Vagina (tissue), 2 donors: Measurements from ENCODE around the gene SLC6A16. TPM values are rescaled to one million over a fixed set of nuclear protein-coding genes. Genes with fewer than 3 reads are reported as not detected.

Experiments used
- DNase-seq, 2 donors: peaks; one replicate each; pipeline ENCODE4 v3.0.0-alpha.2; 2017; ENCODE audit errors: extremely low spot score in 2 of 2
- H3K27ac ChIP-seq: fragments of 200-600 bp; sonication (generic); one replicate; pipeline ENCODE4 v1.5.1; 2019
- H3K27me3 ChIP-seq: fragments of 200-600 bp; sonication (generic); one replicate; pipeline ENCODE4 v1.5.1; 2019
- H3K36me3 ChIP-seq, 2 donors: fragments of 200-600 bp; sonication (generic); one replicate each; pipeline ENCODE4 v1.5.1; 2017 to 2019
- H3K4me1 ChIP-seq: fragments of 200-600 bp; sonication (generic); one replicate; pipeline ENCODE4 v1.5.1; 2019
- H3K4me3 ChIP-seq, 2 donors: fragments of 200-600 bp; sonication (generic); 1 replicate in 1 of 2; 2 replicates in 1 of 2; pipeline ENCODE4 v1.5.1; 2016 to 2019
- H3K9me3 ChIP-seq: fragments of 200-600 bp; sonication (generic); one replicate; pipeline ENCODE4 v1.5.1; 2019
- POLR2A ChIP-seq, 2 donors: fragments of 450-650 bp; IDR thresholded peaks; one replicate each; pipeline ENCODE4 v1.6.1; 2017; ENCODE audit warnings: antibody characterized with exemption in 2 of 2, mild to moderate bottlenecking in 2 of 2, moderate library complexity in 2 of 2
- POLR2AphosphoS5 ChIP-seq, 2 donors: sonication (generic); formaldehyde crosslinking; IDR thresholded peaks; one replicate each; pipeline ENCODE4 v1.9.0; 2017; ENCODE audit warnings: antibody characterized with exemption in 2 of 2, mild to moderate bottlenecking in 2 of 2, low read depth in 1 of 2; ENCODE audit not compliant: insufficient read depth in 1 of 2
- intact Hi-C: fragments of 100-400 bp; cut with DNase I; formaldehyde crosslinking; loops from one replicate; pipeline ENCODE4 v1.15.1; 2023
- total RNA-seq: library from RNA; depleted of rRNA; stranded (reverse); fragments of >200 nt; gene quantifications from one replicate; pipeline ENCODE4 v1.2.3, GENCODE V29; 2016
- TF ChIP-seq, protein P1 (sequence below), 3 experiments: fragments of 450-650 bp in 2 of 3; fragments of 200-600 bp in 1 of 3; sonication (generic) in 1 of 3; IDR thresholded peaks; one replicate each; pipeline ENCODE4 v1.5.1; 2017 to 2019; ENCODE audit warnings: antibody characterized with exemption in 3 of 3, mild to moderate bottlenecking in 2 of 3, moderate library complexity in 2 of 3

SLC6A16 gene
- total RNA-seq, 1 donor from 2014 or later: 2.5 TPM

DNA sequence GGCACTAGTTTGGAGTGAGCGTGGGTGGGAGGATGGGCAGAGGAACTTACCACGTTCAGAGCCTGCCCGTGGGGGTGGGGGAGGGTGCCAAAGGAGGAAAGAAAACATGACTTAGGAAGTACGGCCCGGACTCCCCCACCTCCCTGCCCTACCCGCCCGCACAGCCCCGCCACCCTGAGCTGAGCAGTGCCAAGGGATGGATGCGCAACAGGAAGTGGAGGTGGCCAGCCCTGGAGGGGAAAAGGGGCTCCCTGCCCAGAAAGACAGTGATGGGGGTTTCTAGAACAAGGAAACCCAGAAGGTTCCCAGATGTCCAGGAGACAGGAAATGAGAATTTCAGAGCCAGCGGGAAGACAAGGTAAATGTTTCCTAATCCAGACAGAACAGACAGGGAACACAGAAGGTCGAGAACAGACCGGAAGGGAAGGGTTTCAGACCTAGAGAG is 30.9 kb upstream of the SLC6A16 start:
- Histone ChIP-seq H3K36me3 (peaks cover 0 to 37% of the 10 kb centered on the region in 2 donors), H3K27me3 (no peaks in the 10 kb centered on the region), H3K27ac (no peak overlapping the region), H3K4me1 (peaks cover 30% of the 10 kb centered on the region), H3K9me3 (no peaks in the 10 kb centered on the region), H3K4me3 (no peak overlapping the region)
- no peak for DNase-seq
- intact Hi-C loops: no loop called here
- TF ChIP-seq POLR2A (IDR thresholded peaks at IDR 0.05): no peak
- no peak for TF ChIP-seq POLR2AphosphoS5 (IDR thresholded peaks at IDR 0.05; ENCODE audit: insufficient read depth in 1 of 2, low read depth in 1 of 2)
- TF ChIP-seq, protein P1, sequence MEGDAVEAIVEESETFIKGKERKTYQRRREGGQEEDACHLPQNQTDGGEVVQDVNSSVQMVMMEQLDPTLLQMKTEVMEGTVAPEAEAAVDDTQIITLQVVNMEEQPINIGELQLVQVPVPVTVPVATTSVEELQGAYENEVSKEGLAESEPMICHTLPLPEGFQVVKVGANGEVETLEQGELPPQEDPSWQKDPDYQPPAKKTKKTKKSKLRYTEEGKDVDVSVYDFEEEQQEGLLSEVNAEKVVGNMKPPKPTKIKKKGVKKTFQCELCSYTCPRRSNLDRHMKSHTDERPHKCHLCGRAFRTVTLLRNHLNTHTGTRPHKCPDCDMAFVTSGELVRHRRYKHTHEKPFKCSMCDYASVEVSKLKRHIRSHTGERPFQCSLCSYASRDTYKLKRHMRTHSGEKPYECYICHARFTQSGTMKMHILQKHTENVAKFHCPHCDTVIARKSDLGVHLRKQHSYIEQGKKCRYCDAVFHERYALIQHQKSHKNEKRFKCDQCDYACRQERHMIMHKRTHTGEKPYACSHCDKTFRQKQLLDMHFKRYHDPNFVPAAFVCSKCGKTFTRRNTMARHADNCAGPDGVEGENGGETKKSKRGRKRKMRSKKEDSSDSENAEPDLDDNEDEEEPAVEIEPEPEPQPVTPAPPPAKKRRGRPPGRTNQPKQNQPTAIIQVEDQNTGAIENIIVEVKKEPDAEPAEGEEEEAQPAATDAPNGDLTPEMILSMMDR (IDR thresholded peaks at IDR 0.05): no peak

DNA sequence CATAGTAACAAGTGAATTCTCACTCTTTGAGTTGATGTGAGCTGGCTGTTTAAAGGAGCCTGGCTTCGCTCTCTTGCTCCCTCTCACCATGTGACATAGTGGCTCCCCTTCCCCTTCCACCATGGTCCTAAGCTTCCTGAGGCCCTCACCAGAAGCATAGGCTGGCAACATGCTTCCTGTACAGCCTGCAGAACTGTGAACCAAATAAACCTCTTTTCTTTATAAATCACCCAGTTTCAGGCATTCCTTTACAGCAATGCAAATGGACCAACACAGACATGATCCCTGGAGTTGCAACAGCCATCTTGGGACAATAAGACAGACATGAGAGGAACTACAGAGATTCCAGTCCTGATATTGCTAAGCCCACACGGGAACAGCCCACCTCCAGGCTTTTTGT is 24.6 kb upstream of the SLC6A16 start:
- Histone ChIP-seq H3K27ac (no peak overlapping the region), H3K27me3 (no peaks in the 10 kb centered on the region), H3K4me1 (no peaks in the 10 kb centered on the region), H3K36me3 (peaks cover 0 to 67% of the 10 kb centered on the region in 2 donors), H3K4me3 (no peak overlapping the region), H3K9me3 (no peaks in the 10 kb centered on the region)
- intact Hi-C loops: no loop called here
- no peak for DNase-seq
- TF ChIP-seq POLR2AphosphoS5 (IDR thresholded peaks at IDR 0.05; ENCODE audit: insufficient read depth in 1 of 2, low read depth in 1 of 2) (no peak), POLR2A (IDR thresholded peaks at IDR 0.05) (no peak)
- TF ChIP-seq, protein P1 (IDR thresholded peaks at IDR 0.05): no peak

DNA sequence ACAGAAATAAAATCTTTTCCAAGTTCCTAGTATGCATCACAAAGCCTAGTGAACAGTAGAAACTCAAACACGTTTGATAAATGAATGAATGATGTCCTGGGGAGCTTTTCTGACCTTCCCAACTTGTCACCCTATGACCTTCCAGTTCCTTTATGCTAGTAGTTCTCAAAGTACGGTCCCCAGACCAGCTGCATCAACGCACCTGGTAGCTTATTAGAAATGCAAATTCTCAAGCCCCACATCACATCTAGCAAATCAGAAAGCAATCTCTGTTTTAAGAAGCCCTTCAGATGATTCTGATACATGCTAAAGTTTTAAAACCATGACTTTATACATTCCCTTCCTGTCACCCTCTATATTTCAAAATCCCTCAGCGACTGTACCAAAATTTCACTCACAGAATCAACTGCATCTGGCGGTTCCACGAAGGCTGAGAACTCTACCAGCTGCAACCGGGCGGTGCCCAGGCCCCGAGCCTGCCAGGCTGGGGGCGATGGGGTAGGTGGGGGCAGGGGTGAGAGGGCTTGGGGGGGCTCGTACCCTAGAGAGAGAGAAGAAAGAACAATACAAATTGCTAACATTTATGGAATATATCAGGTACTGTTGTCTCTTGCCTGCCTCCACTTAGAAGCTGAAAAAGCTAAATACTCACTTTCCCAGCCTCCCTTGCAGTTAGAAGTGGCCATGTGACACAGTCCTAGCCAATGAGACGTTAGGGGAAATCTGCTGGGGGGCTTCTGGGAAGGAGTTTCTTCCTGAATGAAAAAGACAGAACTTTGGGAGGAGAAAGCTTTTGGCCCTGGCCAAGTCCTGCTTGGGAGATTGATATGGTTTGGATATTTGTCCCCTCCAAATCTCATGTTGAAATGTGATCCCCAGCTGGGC is 23.6 kb upstream of the SLC6A16 start:
- Histone ChIP-seq H3K4me1 (no peaks in the 10 kb centered on the region), H3K36me3 (peaks cover 0 to 75% of the 10 kb centered on the region in 2 donors), H3K4me3 (no peak overlapping the region), H3K27me3 (no peaks in the 10 kb centered on the region), H3K9me3 (no peaks in the 10 kb centered on the region), H3K27ac (no peak overlapping the region)
- DNase-seq: no peak
- TF ChIP-seq POLR2AphosphoS5 (IDR thresholded peaks at IDR 0.05; ENCODE audit: insufficient read depth in 1 of 2, low read depth in 1 of 2): no peak
- no peak for TF ChIP-seq POLR2A (IDR thresholded peaks at IDR 0.05)
- TF ChIP-seq, protein P1 (IDR thresholded peaks at IDR 0.05): no peak
- intact Hi-C loops: no loop called here

DNA sequence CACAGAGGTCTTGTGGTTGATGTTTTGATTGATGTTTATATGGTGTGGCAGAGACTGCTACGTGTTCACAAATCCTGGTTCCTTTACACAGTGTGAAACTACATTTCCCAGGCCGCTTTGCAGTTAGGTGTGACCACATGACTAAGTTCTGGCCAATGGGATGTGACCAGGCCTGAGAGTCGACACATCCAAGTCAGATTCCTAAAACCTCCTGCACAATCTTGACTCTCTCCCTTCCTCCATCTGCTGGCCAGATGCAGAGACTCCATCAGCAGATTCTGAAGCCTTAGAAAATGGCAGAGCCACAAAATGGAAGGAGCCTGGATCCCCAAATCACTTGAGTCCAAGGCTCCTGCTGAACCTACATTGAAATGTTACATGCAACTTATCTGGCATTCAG is 22.8 kb upstream of the SLC6A16 start:
- no peak for DNase-seq
- no peaks in the 10 kb centered on the region for H3K9me3 ChIP-seq
- peaks cover 0 to 82% of the 10 kb centered on the region in 2 donors for H3K36me3 ChIP-seq
- H3K27me3 ChIP-seq: no peaks in the 10 kb centered on the region
- H3K4me1 ChIP-seq: no peaks in the 10 kb centered on the region
- intact Hi-C loops: no loop called here
- H3K27ac ChIP-seq: no peak overlapping the region
- no peak overlapping the region for H3K4me3 ChIP-seq
- TF ChIP-seq POLR2A (IDR thresholded peaks at IDR 0.05) (no peak), POLR2AphosphoS5 (IDR thresholded peaks at IDR 0.05; ENCODE audit: insufficient read depth in 1 of 2, low read depth in 1 of 2) (no peak)
- TF ChIP-seq, protein P1 (IDR thresholded peaks at IDR 0.05): no peak

DNA sequence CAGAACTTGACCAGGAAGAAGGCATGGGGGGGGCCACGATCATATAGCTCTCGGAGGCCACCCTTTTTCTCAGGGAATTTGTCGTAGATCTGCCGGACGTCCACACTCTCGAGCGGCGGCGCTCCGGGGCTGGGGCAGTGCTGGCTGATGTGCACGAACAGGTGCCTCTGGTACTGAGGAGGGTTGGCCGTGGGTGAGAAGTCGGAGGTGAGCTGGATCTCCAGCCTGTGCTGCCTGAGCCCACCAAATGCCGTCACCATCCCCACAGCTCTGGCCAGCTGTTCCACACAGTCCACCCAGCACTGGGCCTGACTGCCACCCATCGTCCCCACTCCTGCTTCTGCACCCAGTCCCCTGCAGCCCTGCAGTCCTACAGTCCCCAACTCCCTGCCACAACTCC is 22.2 kb upstream of the SLC6A16 start:
- intact Hi-C loops: no loop called here
- no peak overlapping the region for H3K27ac ChIP-seq
- H3K9me3 ChIP-seq: no peaks in the 10 kb centered on the region
- H3K4me3 ChIP-seq: no peak overlapping the region
- H3K36me3 ChIP-seq: peaks cover 0 to 88% of the 10 kb centered on the region in 2 donors
- no peaks in the 10 kb centered on the region for H3K27me3 ChIP-seq
- TF ChIP-seq, protein P1 (IDR thresholded peaks at IDR 0.05): no peak
- TF ChIP-seq POLR2A (IDR thresholded peaks at IDR 0.05) (no peak), POLR2AphosphoS5 (IDR thresholded peaks at IDR 0.05; ENCODE audit: insufficient read depth in 1 of 2, low read depth in 1 of 2) (no peak)
- DNase-seq: no peak
- H3K4me1 ChIP-seq: no peaks in the 10 kb centered on the region
